MV-4-11 (cell line): Measurements from ENCODE around the gene PCSK6.
A peak's percentile ranks its signal among the peaks of the same experiment; 100 is the strongest.
"Not testable (repeated sequence)": the region's sequence is repeated elsewhere in the genome, so short reads cannot be mapped to it uniquely, and the experiment has no call there.

Experiments
- DNase-seq: peaks from one replicate; lab custom pipeline; 2025; lab: John Stamatoyannopoulos, UW

Gene PCSK6

GRCh38 chr15:101376615-101377395 is 112.7 kb downstream of the PCSK6 start:
- no peak for DNase-seq

- not testable (repeated sequence) for DNase-seq
Observed at GRCh38 chr15:101375006-101375405, 114.5 kb downstream of the PCSK6 start.

- DNase-seq, result no peak
Observed at GRCh38 chr15:101374326-101374725, 115.2 kb downstream of the PCSK6 start.

GRCh38 chr15:101373577-101373976 is 115.9 kb downstream of the PCSK6 start:
- peak; percentile 55 for DNase-seq

- no peak for DNase-seq
Observed at GRCh38 chr15:101372960-101373525, 116.5 kb downstream of the PCSK6 start.

- DNase-seq, result no peak
Observed at GRCh38 chr15:101372149-101372577, 117.3 kb downstream of the PCSK6 start.

- DNase-seq, result no peak
Observed at GRCh38 chr15:101371519-101371918, 118.0 kb downstream of the PCSK6 start.

- no peak for DNase-seq
Observed at GRCh38 chr15:101371081-101371480, 118.4 kb downstream of the PCSK6 start.

- no peak for DNase-seq
Observed at GRCh38 chr15:101370330-101371024, 119.0 kb downstream of the PCSK6 start.

- DNase-seq, result no peak
Observed at GRCh38 chr15:101369676-101370075, 119.8 kb downstream of the PCSK6 start.

- no peak for DNase-seq
Observed at GRCh38 chr15:101368861-101369642, 120.5 kb downstream of the PCSK6 start.

- DNase-seq, result no peak
Observed at GRCh38 chr15:101368086-101368780, 121.3 kb downstream of the PCSK6 start.

- DNase-seq, result no peak
Observed at GRCh38 chr15:101366853-101367252, 122.7 kb downstream of the PCSK6 start.

GRCh38 chr15:101362986-101363566 is 126.4 kb downstream of the PCSK6 start:
- DNase-seq, result no peak

- DNase-seq, result no peak
Observed at GRCh38 chr15:101362359-101362758, 127.1 kb downstream of the PCSK6 start.

- DNase-seq, result no peak
Observed at GRCh38 chr15:101361418-101361817, 128.1 kb downstream of the PCSK6 start.

- DNase-seq, result no peak
Observed at GRCh38 chr15:101359365-101359947, 130.1 kb downstream of the PCSK6 start.

- DNase-seq, result no peak
Observed at GRCh38 chr15:101358895-101359294, 130.6 kb downstream of the PCSK6 start.

GRCh38 chr15:101357885-101358284 is 131.6 kb downstream of the PCSK6 start:
- DNase-seq, result no peak

- DNase-seq, result no peak
Observed at GRCh38 chr15:101357333-101357732, 132.2 kb downstream of the PCSK6 start.
